ENCODE results near the gene SLC6A2. TPM values are rescaled to one million over a fixed set of nuclear protein-coding genes. Genes with fewer than 3 reads are reported as not detected.
"Not testable (repeated sequence)": the region's sequence is repeated elsewhere in the genome, so short reads cannot be mapped to it uniquely, and the experiment has no call there.

The SLC6A2 gene
- total RNA-seq, 1 experiment from 2014 or later = not detected

DNA sequence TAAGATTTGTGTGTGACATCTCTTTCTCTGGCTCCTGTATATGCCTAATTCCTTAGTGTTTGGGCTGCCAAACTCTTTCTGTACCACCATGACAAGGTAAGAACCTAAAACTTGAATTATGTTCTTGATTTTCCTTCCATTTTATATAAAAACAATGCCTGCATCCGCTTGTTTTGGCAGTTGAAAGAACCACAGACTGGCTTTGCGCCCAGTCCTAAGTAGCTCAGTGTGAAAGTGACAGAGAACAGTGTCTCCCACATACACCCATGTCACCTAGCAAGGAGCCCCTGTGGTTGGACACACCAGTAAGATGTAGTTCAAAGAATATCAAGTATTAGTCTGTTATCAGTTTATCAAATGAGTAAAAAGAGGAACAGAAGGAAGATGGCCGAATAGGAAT lies 40.7 kb upstream of the SLC6A2 start:
- ATAC-seq = no peak
- no peaks in the 10 kb centered on the region for H3K9me3 ChIP-seq (ENCODE audit: low read length)
- no peak overlapping the region for H3K9ac ChIP-seq (ENCODE audit: low read length)
- H3K4me3 ChIP-seq (ENCODE audit: low read length) = no peak overlapping the region
- no peak for DNase-seq
- H3K9me2 ChIP-seq (replicated peaks; ENCODE audit: low read length) = no peaks in the 10 kb centered on the region
- peaks cover 4% of the 10 kb centered on the region; the same call in 1 of the 2 replicates for H3K27me3 ChIP-seq (ENCODE audit: low read length)
- no peak overlapping the region for H3K4me2 ChIP-seq (ENCODE audit: low read length)
- POLR2A ChIA-PET (ENCODE audit: unreplicated experiment) = no interaction called here
- H3K27ac ChIP-seq (ENCODE audit: low read length) = no peak overlapping the region
- H3K4me1 ChIP-seq (ENCODE audit: insufficient read depth, low read length) = no peaks in the 10 kb centered on the region
- no peaks in the 10 kb centered on the region for H3K36me3 ChIP-seq (ENCODE audit: low read depth, low read length)
- intact Hi-C loops (cut with micrococcal nuclease) = no loop called here
- H4K20me1 ChIP-seq (ENCODE audit: low read length) = no peaks in the 10 kb centered on the region
- no TSS peak for BruUV-seq (replicated peaks)
- no peaks in the 10 kb centered on the region for H3K79me2 ChIP-seq (ENCODE audit: low read length)
- CTCF ChIA-PET = no interaction called here
- no peaks in the 10 kb centered on the region for H3F3A ChIP-seq (ENCODE audit: low read length, unreplicated experiment)
- no peak overlapping the region for H2AFZ ChIP-seq (ENCODE audit: low read length)
- TF ChIP-seq EZH2 (IDR thresholded peaks at IDR 0.05; ENCODE audit: low read length, unreplicated experiment) = no peak
- TF ChIP-seq EZH2phosphoT487 (IDR thresholded peaks at IDR 0.05; ENCODE audit: borderline replicate concordance, low read length) = no peak
- TF ChIP-seq, protein P1, sequence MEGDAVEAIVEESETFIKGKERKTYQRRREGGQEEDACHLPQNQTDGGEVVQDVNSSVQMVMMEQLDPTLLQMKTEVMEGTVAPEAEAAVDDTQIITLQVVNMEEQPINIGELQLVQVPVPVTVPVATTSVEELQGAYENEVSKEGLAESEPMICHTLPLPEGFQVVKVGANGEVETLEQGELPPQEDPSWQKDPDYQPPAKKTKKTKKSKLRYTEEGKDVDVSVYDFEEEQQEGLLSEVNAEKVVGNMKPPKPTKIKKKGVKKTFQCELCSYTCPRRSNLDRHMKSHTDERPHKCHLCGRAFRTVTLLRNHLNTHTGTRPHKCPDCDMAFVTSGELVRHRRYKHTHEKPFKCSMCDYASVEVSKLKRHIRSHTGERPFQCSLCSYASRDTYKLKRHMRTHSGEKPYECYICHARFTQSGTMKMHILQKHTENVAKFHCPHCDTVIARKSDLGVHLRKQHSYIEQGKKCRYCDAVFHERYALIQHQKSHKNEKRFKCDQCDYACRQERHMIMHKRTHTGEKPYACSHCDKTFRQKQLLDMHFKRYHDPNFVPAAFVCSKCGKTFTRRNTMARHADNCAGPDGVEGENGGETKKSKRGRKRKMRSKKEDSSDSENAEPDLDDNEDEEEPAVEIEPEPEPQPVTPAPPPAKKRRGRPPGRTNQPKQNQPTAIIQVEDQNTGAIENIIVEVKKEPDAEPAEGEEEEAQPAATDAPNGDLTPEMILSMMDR (conservative IDR thresholded peaks at IDR 0.05; ENCODE audit: low read depth, low read length) = no peak

DNA sequence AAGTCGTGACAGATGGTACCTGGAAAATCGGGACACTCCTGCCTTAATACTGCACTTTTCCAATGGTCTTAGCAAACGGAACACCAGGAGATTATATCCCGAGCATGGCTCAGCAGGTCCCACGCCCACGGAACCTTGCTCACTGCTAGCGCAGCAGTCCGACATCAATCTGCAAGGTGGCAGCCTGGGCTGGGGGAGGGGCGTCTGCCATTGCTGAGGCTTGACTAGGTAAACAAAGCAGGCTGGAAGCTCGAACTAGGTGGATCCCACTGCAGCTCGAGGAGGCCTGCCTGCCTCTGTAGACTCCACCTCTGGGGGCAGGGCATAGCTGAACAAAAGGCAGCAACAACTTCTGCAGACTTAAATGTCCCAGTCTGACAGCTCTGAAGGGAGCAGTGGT lies 40.1 kb upstream of the SLC6A2 start:
- H3K27ac ChIP-seq (ENCODE audit: low read length); CTCF ChIA-PET; ATAC-seq; H3K9me2 ChIP-seq (replicated peaks; ENCODE audit: low read length); H3K9ac ChIP-seq (ENCODE audit: low read length); H3K4me2 ChIP-seq (ENCODE audit: low read length); POLR2A ChIA-PET (ENCODE audit: unreplicated experiment); H2AFZ ChIP-seq (ENCODE audit: low read length); H3K9me3 ChIP-seq (ENCODE audit: low read length); H3K27me3 ChIP-seq (ENCODE audit: low read length); BruUV-seq (replicated peaks); H3K4me3 ChIP-seq (ENCODE audit: low read length); H3K79me2 ChIP-seq (ENCODE audit: low read length); intact Hi-C loops (cut with micrococcal nuclease); H4K20me1 ChIP-seq (ENCODE audit: low read length); H3K4me1 ChIP-seq (ENCODE audit: insufficient read depth, low read length); DNase-seq; H3K36me3 ChIP-seq (ENCODE audit: low read depth, low read length); H3F3A ChIP-seq (ENCODE audit: low read length, unreplicated experiment): not testable (repeated sequence)

DNA sequence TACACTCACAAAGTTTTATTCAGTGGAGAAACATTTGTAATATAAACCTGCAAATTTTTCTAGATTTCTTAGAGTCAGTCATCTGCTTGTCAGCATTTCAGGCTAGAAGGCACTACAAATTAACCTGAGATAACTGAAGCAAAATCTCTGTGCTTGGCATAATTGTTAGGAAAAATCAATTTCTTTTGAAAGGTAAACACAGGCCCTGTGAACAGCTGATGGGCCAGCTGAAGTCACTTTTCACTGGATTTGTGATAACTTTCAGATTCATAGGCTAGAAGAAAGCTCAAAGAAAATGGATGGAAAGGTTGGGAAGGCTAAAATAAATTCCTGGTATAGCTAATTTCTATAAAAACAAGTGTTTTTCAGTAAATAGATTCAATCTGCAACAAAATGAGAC lies 34.0 kb upstream of the SLC6A2 start:
- ATAC-seq (no peak), DNase-seq (no peak)
- Histone ChIP-seq H3K4me1 (ENCODE audit: insufficient read depth, low read length) (no peaks in the 10 kb centered on the region), H3K27ac (ENCODE audit: low read length) (no peak overlapping the region), H3F3A (ENCODE audit: low read length, unreplicated experiment) (no peaks in the 10 kb centered on the region), H3K36me3 (ENCODE audit: low read depth, low read length) (no peaks in the 10 kb centered on the region), H3K9ac (ENCODE audit: low read length) (no peak overlapping the region), H3K27me3 (ENCODE audit: low read length) (no peaks in the 10 kb centered on the region), H2AFZ (ENCODE audit: low read length) (no peak overlapping the region), H4K20me1 (ENCODE audit: low read length) (no peaks in the 10 kb centered on the region), H3K9me2 (replicated peaks; ENCODE audit: low read length) (no peaks in the 10 kb centered on the region), H3K4me3 (ENCODE audit: low read length) (no peak overlapping the region), H3K4me2 (ENCODE audit: low read length) (no peak overlapping the region), H3K9me3 (ENCODE audit: low read length) (no peaks in the 10 kb centered on the region), H3K79me2 (ENCODE audit: low read length) (no peaks in the 10 kb centered on the region)
- no peak for TF ChIP-seq EZH2 (IDR thresholded peaks at IDR 0.05; ENCODE audit: low read length, unreplicated experiment)
- TF ChIP-seq, protein P1 (conservative IDR thresholded peaks at IDR 0.05; ENCODE audit: low read depth, low read length) = no peak
- TF ChIP-seq EZH2phosphoT487 (IDR thresholded peaks at IDR 0.05; ENCODE audit: borderline replicate concordance, low read length) = no peak
- POLR2A ChIA-PET (ENCODE audit: unreplicated experiment) = no interaction called here
- CTCF ChIA-PET = no interaction called here
- intact Hi-C loops (cut with micrococcal nuclease) = no loop called here
- BruUV-seq (replicated peaks) = no TSS peak

Data from PC-3 (cell line).